GM12878 (cell line): Measurements from ENCODE around the gene UBE2C. TPM values are rescaled to one million over a fixed set of nuclear protein-coding genes. Genes with fewer than 3 reads are reported as not detected.
A peak's percentile ranks its signal among the peaks of the same experiment; 100 is the strongest.

Experiments used
- BCL11A ChIP-seq: IDR thresholded peaks from 2 replicates; pipeline ENCODE4 v1.6.1; 2011; ENCODE audit warnings: low read depth, low read length
- BMI1 ChIP-seq: fragments of 450-650 bp; IDR thresholded peaks from 2 replicates; pipeline ENCODE4 v1.6.1; 2016; ENCODE audit warnings: mild to moderate bottlenecking, moderate library complexity, borderline replicate concordance
- CBX5 ChIP-seq: sonication (generic); IDR thresholded peaks from 2 replicates; pipeline ENCODE4 v1.6.1; 2016; ENCODE audit warnings: low read depth, moderate library complexity, mild to moderate bottlenecking, inconsistent platforms
- CREM ChIP-seq: IDR thresholded peaks from 2 replicates; pipeline ENCODE4 v1.6.1; 2014; ENCODE audit warnings: antibody characterized with exemption, low read depth
- E4F1 ChIP-seq: fragments of 450-650 bp; IDR thresholded peaks from 2 replicates; pipeline ENCODE4 v1.6.1; 2018; ENCODE audit warnings: borderline replicate concordance, mild to moderate bottlenecking; ENCODE audit not compliant: partially characterized antibody
- ESRRA ChIP-seq: IDR thresholded peaks from 2 replicates; pipeline ENCODE4 v1.6.1; 2012; ENCODE audit warnings: mild to moderate bottlenecking, low read length, improper control_type of control experiment
- FOS ChIP-seq: IDR thresholded peaks from 3 replicates; pipeline ENCODE4 v1.6.1; 2011; ENCODE audit warnings: borderline replicate concordance; ENCODE audit not compliant: insufficient read length; ENCODE audit errors: extremely low read depth
- GABPA ChIP-seq: IDR thresholded peaks from 2 replicates; pipeline ENCODE4 v1.6.1; 2014; ENCODE audit warnings: antibody characterized with exemption, low read depth, mild to moderate bottlenecking, inconsistent platforms
- NBN ChIP-seq: fragments of 450-650 bp; IDR thresholded peaks from 2 replicates; pipeline ENCODE4 v1.6.1; 2016
- NR2C1 ChIP-seq: fragments of 450-650 bp; IDR thresholded peaks from 2 replicates; pipeline ENCODE4 v1.6.1; 2017; ENCODE audit warnings: antibody characterized with exemption, mild to moderate bottlenecking, moderate library complexity
- NR2C2 ChIP-seq: IDR thresholded peaks from 2 replicates; pipeline ENCODE4 v1.6.1; 2011; ENCODE audit warnings: borderline replicate concordance, low read depth; ENCODE audit not compliant: control insufficient read depth, insufficient read length
- RELB ChIP-seq: fragments of 450-650 bp; IDR thresholded peaks from 2 replicates; pipeline ENCODE4 v1.6.1; 2017; ENCODE audit warnings: low read depth, mild to moderate bottlenecking, moderate library complexity
- REST ChIP-seq: IDR thresholded peaks from 2 replicates; pipeline ENCODE4 v1.6.1; 2012; ENCODE audit warnings: mild to moderate bottlenecking, low read depth, low read length
- RUNX3 ChIP-seq: IDR thresholded peaks from 2 replicates; pipeline ENCODE4 v1.6.1; 2012; ENCODE audit warnings: low read length, inconsistent platforms
- SKIL ChIP-seq: fragments of 450-650 bp; IDR thresholded peaks from 2 replicates; pipeline ENCODE4 v1.6.1; 2017; ENCODE audit warnings: mild to moderate bottlenecking, low read depth, inconsistent platforms; ENCODE audit not compliant: poor library complexity, severe bottlenecking
- SMARCA5 ChIP-seq: fragments of 450-650 bp; IDR thresholded peaks from 2 replicates; pipeline ENCODE4 v1.6.1; 2017; ENCODE audit warnings: mild to moderate bottlenecking
- SUPT20H ChIP-seq: IDR thresholded peaks from 2 replicates; pipeline ENCODE4 v1.6.1; 2011; ENCODE audit warnings: low read depth, mild to moderate bottlenecking, low read length, moderate library complexity, borderline replicate concordance; ENCODE audit not compliant: control insufficient read depth
- TBL1XR1 ChIP-seq: IDR thresholded peaks from 2 replicates; pipeline ENCODE4 v1.6.1; 2012; ENCODE audit warnings: low read depth, low read length, improper control_type of control experiment
- WRNIP1 ChIP-seq: IDR thresholded peaks from 2 replicates; pipeline ENCODE4 v1.6.1; 2011; ENCODE audit warnings: low read depth, low read length, improper control_type of control experiment, borderline replicate concordance
- YBX1 ChIP-seq: fragments of 450-650 bp; IDR thresholded peaks from 2 replicates; pipeline ENCODE4 v1.6.1; 2016; ENCODE audit warnings: antibody characterized with exemption
- ZNF274 ChIP-seq: IDR thresholded peaks from one replicate; pipeline ENCODE4 v1.8.0; 2011; ENCODE audit not compliant: insufficient read length, insufficient read depth
- polyA plus RNA-seq, 11 experiments: library from polyadenylated mRNA; depleted of rRNA in 4 of 11; unstranded in 6 of 11; stranded (reverse) in 5 of 11; fragments of >200 nt; fragmentation: Nextera tagmentation in 4 of 11; fragmentation: Illumina TruSeq in 1 of 11; extraction: Ambion mirVana in 4 of 11; extraction: Trizol in 1 of 11; gene quantifications; 1 replicate in 1 of 11; 2 replicates in 10 of 11; pipeline versions ENCODE4 v1.2.1 to v1.2.3, GENCODE V29; 2011 to 2016; ENCODE audit warnings: inconsistent platforms in 2 of 11, missing spikeins in 2 of 11, low read depth in 1 of 11
- total RNA-seq, 4 experiments: library from RNA; depleted of rRNA in 3 of 4; stranded (reverse); fragments of >200 nt in 3 of 4; fragmentation: Illumina TruSeq in 1 of 4; extraction: Trizol in 1 of 4; gene quantifications; 2 replicates each; pipeline versions ENCODE4 v1.2.1 to v1.2.3, GENCODE V29; 2013 to 2021

The UBE2C gene
- total and polyA plus RNA-seq, 10 of the 15 experiments (the other 5 are each of a cell fraction or from before 2014, with no cell fraction given), result 86.2 to 412 (median 176) TPM

GRCh38 chr20:45857114-45857881, 44.9 kb downstream of the UBE2C start, which contains the start of the genes ACOT8 and ZSWIM3 (continued):
- TF ChIP-seq SUPT20H, result no peak
- peak; percentile 97 for TF ChIP-seq FOS
- TF ChIP-seq BCL11A, result no peak
- TF ChIP-seq NR2C2, result peak; percentile 90
- TF ChIP-seq GABPA, result peak; percentile 99
- 0 out of 2 replicates have a peak, but pooled peaks have one; percentile 36 for TF ChIP-seq WRNIP1
- TF ChIP-seq RUNX3, result peak; percentile 20
- TF ChIP-seq RELB, result peak; percentile 47; the same call in 1 of the 2 replicates
- peak; percentile 45; the same call in 1 of the 2 replicates for TF ChIP-seq CREM
- TF ChIP-seq YBX1, result no peak
- no peak for TF ChIP-seq ZNF274
- no peak; the same call in 1 of the 2 replicates for TF ChIP-seq SMARCA5
- no peak; the same call in 1 of the 2 replicates for TF ChIP-seq NBN
- TF ChIP-seq BMI1, result no peak
- TF ChIP-seq TBL1XR1, result 0 out of 2 replicates have a peak, but pooled peaks have one; percentile 16
- peak; percentile 98 for TF ChIP-seq SKIL
- peak; percentile 96 for TF ChIP-seq NR2C1
- peak; percentile 92 for TF ChIP-seq E4F1
- peak; percentile 74; the same call in 1 of the 2 replicates for TF ChIP-seq ESRRA
- TF ChIP-seq CBX5, result no peak
- no peak for TF ChIP-seq REST
